ENCODE measurements around the gene OSER1. TPM values are rescaled to one million over a fixed set of nuclear protein-coding genes. Genes with fewer than 3 reads are reported as not detected.

OSER1 gene
- total RNA-seq, 1 donor from 2014 or later, result 51.8 TPM

GRCh38 chr20:44180814-44181213, 29.8 kb downstream of the OSER1 start:
- peak overlapping the region; percentile 65 for H3K4me2 ChIP-seq
- H3K4me3 Mint-ChIP-seq, result no peak overlapping the region
- H3K27ac ChIP-seq, result no peak overlapping the region
- no peak overlapping the region for H3K9ac ChIP-seq
- TF ChIP-seq CTCF (IDR thresholded peaks at IDR 0.05) (no peak), EZH2 (IDR thresholded peaks at IDR 0.05) (no peak), EZH2phosphoT487 (IDR thresholded peaks at IDR 0.05) (no peak)
- no peaks in the 10 kb centered on the region for H3K36me3 Mint-ChIP-seq
- H3K4me3 ChIP-seq, result no peak overlapping the region
- no peaks in the 10 kb centered on the region for H4K20me1 ChIP-seq (ENCODE audit: low read depth)
- H3K4me1 ChIP-seq, result peaks cover 13% of the 10 kb centered on the region
- peaks cover 14% of the 10 kb centered on the region for H3K4me1 Mint-ChIP-seq
- peak; percentile 61 for DNase-seq (ENCODE audit: low spot score)
- no peaks in the 10 kb centered on the region for H3K27me3 ChIP-seq
- H2AFZ ChIP-seq (replicated peaks), result peak overlapping the region; percentile 10
- H3K79me2 ChIP-seq (ENCODE audit: low read depth), result no peaks in the 10 kb centered on the region
- peak overlapping the region; percentile 52 for H3K27ac Mint-ChIP-seq
- no peaks in the 10 kb centered on the region for H3K9me3 Mint-ChIP-seq
- H3F3A ChIP-seq (ENCODE audit: low read depth), result no peaks in the 10 kb centered on the region
- H3K9me3 ChIP-seq (ENCODE audit: low read depth), result no peaks in the 10 kb centered on the region
- no peaks in the 10 kb centered on the region for H3K36me3 ChIP-seq
- H3K27me3 Mint-ChIP-seq (ENCODE audit: insufficient read depth, low read depth), result peaks cover under 1% of the 10 kb centered on the region

- Histone ChIP-seq H4K20me1 (ENCODE audit: low read depth) (no peaks in the 10 kb centered on the region), H3K4me3 (no peak overlapping the region), H3K9ac (no peak overlapping the region), H3K4me2 (no peak overlapping the region), H3K9me3 (ENCODE audit: low read depth) (no peaks in the 10 kb centered on the region), H3K27ac (no peak overlapping the region), H3K27me3 (no peaks in the 10 kb centered on the region), H3F3A (ENCODE audit: low read depth) (no peaks in the 10 kb centered on the region), H3K79me2 (ENCODE audit: low read depth) (no peaks in the 10 kb centered on the region), H3K36me3 (no peaks in the 10 kb centered on the region), H3K4me1 (peaks cover 13% of the 10 kb centered on the region), H2AFZ (replicated peaks) (no peak overlapping the region)
- no peak overlapping the region for H3K27ac Mint-ChIP-seq
- no peak for TF ChIP-seq CTCF (IDR thresholded peaks at IDR 0.05)
- TF ChIP-seq EZH2 (IDR thresholded peaks at IDR 0.05), result no peak
- no peak for TF ChIP-seq EZH2phosphoT487 (IDR thresholded peaks at IDR 0.05)
- H3K4me3 Mint-ChIP-seq, result no peak overlapping the region
- DNase-seq (ENCODE audit: low spot score), result no peak
- H3K4me1 Mint-ChIP-seq, result peaks cover 14% of the 10 kb centered on the region
- H3K27me3 Mint-ChIP-seq (ENCODE audit: insufficient read depth, low read depth), result peaks cover 2% of the 10 kb centered on the region
- H3K9me3 Mint-ChIP-seq, result no peaks in the 10 kb centered on the region
- no peaks in the 10 kb centered on the region for H3K36me3 Mint-ChIP-seq
Observed at GRCh38 chr20:44176833-44177534, 33.6 kb downstream of the OSER1 start.

- Histone ChIP-seq H3F3A (ENCODE audit: low read depth) (no peaks in the 10 kb centered on the region), H3K27me3 (no peaks in the 10 kb centered on the region), H3K79me2 (ENCODE audit: low read depth) (no peaks in the 10 kb centered on the region), H3K36me3 (no peaks in the 10 kb centered on the region), H3K4me2 (no peak overlapping the region), H3K27ac (no peak overlapping the region), H3K4me1 (no peaks in the 10 kb centered on the region), H3K4me3 (no peak overlapping the region), H2AFZ (replicated peaks) (no peak overlapping the region), H3K9me3 (ENCODE audit: low read depth) (no peaks in the 10 kb centered on the region), H3K9ac (no peak overlapping the region), H4K20me1 (ENCODE audit: low read depth) (no peaks in the 10 kb centered on the region)
- Mint-ChIP-seq H3K4me1 (peaks cover 3% of the 10 kb centered on the region), H3K27me3 (ENCODE audit: insufficient read depth, low read depth) (peaks cover 10% of the 10 kb centered on the region), H3K4me3 (no peak overlapping the region), H3K36me3 (no peaks in the 10 kb centered on the region), H3K9me3 (no peaks in the 10 kb centered on the region), H3K27ac (no peak overlapping the region)
- no peak for DNase-seq (ENCODE audit: low spot score)
- TF ChIP-seq CTCF (IDR thresholded peaks at IDR 0.05) (no peak), EZH2 (IDR thresholded peaks at IDR 0.05) (no peak), EZH2phosphoT487 (IDR thresholded peaks at IDR 0.05) (no peak)
Observed at GRCh38 chr20:44174996-44175765, 35.4 kb downstream of the OSER1 start.

Data from neural progenitor cell (in vitro differentiated cells).